ENCODE results near the gene HNF4A.
A peak's percentile ranks its signal among the peaks of the same experiment; 100 is the strongest.

The HNF4A gene

GRCh38 chr20:44445742-44446710 is 90.5 kb downstream of the HNF4A start:
- DNase-seq = no peak

GRCh38 chr20:44447827-44448419 is 92.4 kb downstream of the HNF4A start:
- no peak for DNase-seq

GRCh38 chr20:44448753-44449546 is 93.5 kb downstream of the HNF4A start:
- peak; percentile 22 to 41 (median 28) for DNase-seq

GRCh38 chr20:44449864-44450263 is 94.4 kb downstream of the HNF4A start:
- no peak for DNase-seq

GRCh38 chr20:44450281-44450889 is 94.9 kb downstream of the HNF4A start:
- no peak for DNase-seq

- no peak for DNase-seq
These were observed 95.5 kb downstream of the HNF4A start for GRCh38 chr20:44450903-44451450.

- no peak for DNase-seq
These were observed 98.9 kb downstream of the HNF4A start for GRCh38 chr20:44454306-44454963.

GRCh38 chr20:44455126-44455525 is 99.6 kb downstream of the HNF4A start:
- DNase-seq = peak in 3 of 4 experiments; percentile 35 to 69 (median 64)

- DNase-seq = no peak
These were observed 101.1 kb downstream of the HNF4A start for GRCh38 chr20:44456611-44457010.

- DNase-seq = no peak
These were observed 101.5 kb downstream of the HNF4A start for GRCh38 chr20:44457016-44457415.

GRCh38 chr20:44459271-44459670 is 103.8 kb downstream of the HNF4A start:
- no peak for DNase-seq

- DNase-seq = peak in 3 of 4 experiments; percentile 56 to 73 (median 65)
These were observed 105.3 kb downstream of the HNF4A start for GRCh38 chr20:44460795-44461141.

- no peak for DNase-seq
These were observed 105.8 kb downstream of the HNF4A start for GRCh38 chr20:44461142-44461802.

- no peak for DNase-seq
These were observed 106.3 kb downstream of the HNF4A start for GRCh38 chr20:44461803-44462174.

- no peak for DNase-seq
These were observed 108.0 kb downstream of the HNF4A start for GRCh38 chr20:44463466-44463865.

- no peak for DNase-seq
These were observed 109.0 kb downstream of the HNF4A start for GRCh38 chr20:44464514-44464913.

GRCh38 chr20:44465001-44465560 is 109.6 kb downstream of the HNF4A start:
- DNase-seq = no peak

GRCh38 chr20:44467289-44467883 is 111.9 kb downstream of the HNF4A start:
- DNase-seq = no peak

GRCh38 chr20:44468044-44468782 is 112.7 kb downstream of the HNF4A start:
- DNase-seq = no peak

GRCh38 chr20:44470327-44470726 is 114.8 kb downstream of the HNF4A start:
- no peak for DNase-seq

Data from suppressor macrophage (primary cell).